CD4-positive, alpha-beta T cell treated with Interleukin-15 for 4 hours (primary cell): Measurements from ENCODE around the gene SKOR1.

Experiments
- DNase-seq: peaks from one replicate; pipeline ENCODE4 v3.0.0-alpha.2; 2020; ENCODE audit warnings: low spot score

SKOR1 gene

DNA sequence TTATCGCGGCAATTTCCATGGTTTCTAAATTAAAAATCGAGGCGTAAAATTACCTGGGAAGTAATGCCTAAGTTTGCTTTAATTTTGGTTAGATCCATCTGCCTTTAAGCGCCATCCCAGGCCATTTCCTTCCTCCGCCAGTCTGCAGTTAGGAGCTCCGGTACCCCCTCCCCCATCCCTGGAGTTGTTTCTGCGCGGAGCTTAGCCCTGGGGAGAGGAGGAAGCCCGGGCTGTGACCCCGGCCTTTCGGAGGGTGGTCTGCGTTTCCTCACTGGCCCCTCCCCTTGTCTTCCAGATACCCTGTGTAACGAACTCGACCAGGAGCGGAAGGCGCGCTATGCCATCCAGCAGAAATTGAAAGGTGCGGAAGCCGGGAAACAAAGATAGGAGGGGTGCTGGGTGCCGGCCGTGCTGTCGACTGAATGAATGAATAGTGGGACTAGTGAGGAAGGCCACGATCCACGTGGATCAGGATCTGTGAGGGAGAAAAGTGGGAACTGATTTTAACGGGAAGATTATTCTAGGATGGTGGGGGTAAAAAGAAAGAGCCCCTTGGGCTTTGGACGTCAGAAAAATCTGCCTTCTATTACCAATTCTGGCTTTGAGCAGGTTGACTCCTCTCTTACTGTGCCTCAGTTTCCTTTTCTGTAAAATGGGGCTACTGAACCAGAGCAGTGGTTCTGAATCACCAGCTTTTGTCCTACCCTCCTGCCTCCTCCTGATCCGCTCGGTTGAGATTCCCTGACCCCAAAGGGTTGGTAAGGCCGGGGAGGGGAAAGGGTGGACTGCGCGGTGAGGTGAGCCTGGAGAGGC, 7.8 kb downstream of the SKOR1 start:
- no peak for DNase-seq

- DNase-seq: peak; percentile 19
Measured at GRCh38 chr15:67833710-67834511, 8.6 kb downstream of the SKOR1 start.

DNA sequence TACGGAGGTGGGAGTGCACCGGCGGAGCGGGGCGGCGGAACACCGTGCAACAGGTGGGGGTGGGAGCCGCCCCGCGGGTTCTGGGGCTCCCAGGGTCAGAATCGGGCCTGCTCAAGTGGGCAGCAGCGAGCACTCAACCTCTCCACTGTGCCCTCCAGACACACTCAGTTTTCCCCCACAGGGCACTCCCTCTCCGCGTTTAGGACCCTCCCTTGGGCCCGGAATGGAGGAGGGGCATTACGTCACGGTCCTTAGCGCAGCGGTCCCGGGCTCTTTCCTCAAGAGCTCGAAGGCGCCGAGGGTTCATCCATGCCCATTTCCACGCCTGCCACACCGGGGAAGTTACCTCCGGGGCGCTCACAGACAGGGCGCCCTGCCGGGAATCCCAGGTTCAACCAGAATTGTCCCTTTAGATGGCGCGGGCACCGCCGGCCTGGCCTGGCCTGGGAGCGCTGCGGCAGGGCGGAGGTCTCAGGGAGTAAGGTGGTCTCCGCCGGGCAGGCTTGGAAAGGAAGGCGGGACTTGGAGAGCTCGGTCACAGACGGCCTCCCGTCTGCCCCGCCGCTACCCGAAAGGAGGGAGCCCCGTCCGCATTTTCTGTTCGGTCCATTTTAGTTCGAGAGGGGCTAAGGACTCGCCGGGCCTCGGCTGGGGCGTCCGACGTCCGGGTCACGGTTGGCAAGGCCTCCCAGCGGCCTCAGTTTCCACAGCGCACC, 9.4 kb downstream of the SKOR1 start:
- no peak for DNase-seq

- no peak for DNase-seq
Measured at GRCh38 chr15:67835297-67836133, 10.2 kb downstream of the SKOR1 start.

DNA sequence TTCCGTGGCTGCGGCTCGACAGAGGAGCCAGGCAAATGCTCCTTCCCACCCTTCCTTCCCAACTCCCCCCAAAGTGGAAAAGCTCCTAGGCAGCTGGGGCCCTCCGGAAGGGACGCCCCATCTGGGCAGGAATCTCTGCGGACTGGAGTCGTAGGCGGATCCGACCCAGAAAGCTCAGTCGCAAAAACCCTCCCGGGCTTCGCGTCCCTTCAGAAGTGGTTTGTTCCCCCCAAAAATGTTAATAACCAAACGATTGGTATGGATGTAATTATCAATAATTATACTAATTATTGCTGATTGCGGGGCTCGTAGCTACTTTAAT, 10.8 kb downstream of the SKOR1 start:
- DNase-seq: no peak

- DNase-seq: peak; percentile 58
Measured at GRCh38 chr15:67836477-67836876, 11.2 kb downstream of the SKOR1 start.

DNA sequence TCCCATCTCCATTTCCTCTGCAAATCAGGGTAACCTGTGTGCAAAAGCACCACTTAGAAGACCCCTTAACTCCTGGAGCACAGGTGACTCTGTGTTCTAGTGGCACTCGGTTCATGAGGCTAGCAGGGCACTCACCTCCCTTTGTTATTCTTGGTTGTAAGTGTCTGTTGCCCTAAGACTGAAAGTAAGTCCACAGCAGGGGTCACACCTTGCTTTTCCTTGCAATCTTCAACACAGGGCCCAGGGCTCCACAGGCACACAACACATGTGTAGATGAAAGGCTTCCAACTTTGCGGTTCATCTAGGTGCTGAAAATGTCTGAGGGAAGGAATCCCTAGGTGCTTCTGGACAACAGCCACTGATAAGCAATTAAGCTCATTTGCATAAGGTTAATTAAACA, 11.6 kb downstream of the SKOR1 start:
- no peak for DNase-seq

DNA sequence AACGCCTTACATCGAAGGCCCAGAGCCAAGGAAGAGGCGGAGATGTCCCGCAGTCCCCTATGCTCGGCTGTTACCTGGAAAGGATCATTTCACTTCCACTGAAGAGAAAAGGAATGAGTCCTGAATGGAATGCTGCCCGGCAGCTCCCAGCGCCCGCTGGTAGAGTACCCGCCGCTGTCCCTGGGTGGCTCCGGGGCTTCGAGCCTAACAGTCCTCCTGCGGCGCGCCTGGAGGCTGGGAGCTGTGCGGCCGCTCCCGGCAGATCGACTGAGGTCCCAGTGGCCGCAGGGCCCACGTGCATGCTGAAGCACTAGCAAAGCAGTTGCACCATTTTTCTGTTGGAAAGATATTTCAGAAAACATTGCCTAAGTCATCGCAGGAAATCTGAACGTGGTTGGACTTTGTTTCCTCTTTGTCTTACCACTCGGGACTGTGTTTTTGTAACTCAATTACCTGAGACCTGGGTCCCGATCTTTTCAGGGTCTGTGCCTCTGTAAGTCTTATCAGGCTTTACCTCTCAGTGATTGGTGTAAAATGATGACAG, 13.6 kb downstream of the SKOR1 start:
- no peak for DNase-seq

DNA sequence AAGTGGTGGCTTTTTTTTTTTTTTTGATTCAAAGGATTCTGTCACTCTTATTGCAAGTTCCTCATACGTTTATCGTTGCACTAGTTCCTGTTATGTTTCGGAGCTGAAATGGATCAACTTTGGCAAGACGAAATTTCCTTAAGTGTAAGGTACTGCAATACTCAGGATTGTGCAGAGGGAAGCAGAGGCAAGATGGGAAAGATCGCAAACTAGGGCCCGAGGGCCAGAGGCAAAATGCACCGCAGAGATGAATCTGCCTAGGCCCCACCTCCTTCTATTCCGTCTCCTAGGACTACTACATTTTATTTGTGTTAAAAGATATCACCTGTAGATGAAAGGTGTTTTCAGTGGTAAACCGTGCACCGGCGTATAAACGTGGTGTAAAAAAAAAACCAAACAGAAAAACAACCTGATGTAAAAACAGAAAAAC, 14.2 kb downstream of the SKOR1 start:
- no peak for DNase-seq

DNA sequence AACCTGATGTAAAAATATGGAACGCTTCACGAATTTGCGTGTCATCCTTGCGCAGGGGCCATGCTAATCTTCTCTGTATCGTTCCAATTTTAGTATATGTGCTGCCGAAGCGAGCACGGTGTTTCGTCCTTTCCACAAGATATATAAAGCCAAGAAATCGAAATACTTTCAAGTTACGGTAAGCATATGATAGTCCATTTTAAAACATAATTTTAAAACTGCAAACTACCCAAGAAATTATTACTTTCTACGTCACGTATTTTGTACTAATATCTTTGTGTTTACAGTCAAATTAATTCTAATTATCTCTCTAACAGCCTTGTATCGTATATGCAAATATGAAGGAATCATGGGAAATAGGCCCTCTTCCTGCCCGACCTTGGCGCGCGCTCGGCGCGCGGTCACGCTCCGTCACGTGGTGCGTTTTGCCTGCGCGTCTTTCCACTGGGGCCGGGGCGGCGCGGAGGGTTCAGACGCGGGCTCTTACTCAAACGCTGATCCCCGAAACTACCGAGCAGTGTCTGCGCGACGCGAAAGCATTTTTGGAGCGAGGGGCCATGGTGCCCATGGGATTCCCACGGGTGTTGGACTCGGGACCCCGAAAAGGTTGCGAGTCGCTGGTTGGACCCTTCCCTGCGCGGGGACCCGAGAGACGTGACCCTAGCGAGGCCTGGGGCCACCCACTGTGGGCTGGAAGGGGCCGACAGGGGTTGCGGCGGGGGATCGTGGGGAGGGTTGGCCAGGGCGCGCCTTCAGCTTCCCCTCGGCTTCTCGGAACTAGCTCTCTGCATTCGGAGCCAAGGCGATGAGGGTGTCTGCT, 14.8 kb downstream of the SKOR1 start, which contains the start of gene RNU6-1:
Gene RNU6-1, minus strand, starts transcription at position 117 of the 820 bp plus-strand sequence.
- DNase-seq: peak; percentile 96

GRCh38 chr15:67840749-67841512, 15.6 kb downstream of the SKOR1 start:
- DNase-seq: no peak

- no peak for DNase-seq
Measured at GRCh38 chr15:67841513-67841762, 16.1 kb downstream of the SKOR1 start.

GRCh38 chr15:67843092-67843501, 17.8 kb downstream of the SKOR1 start:
- DNase-seq: no peak

GRCh38 chr15:67843571-67844387, 18.5 kb downstream of the SKOR1 start:
- no peak for DNase-seq

DNA sequence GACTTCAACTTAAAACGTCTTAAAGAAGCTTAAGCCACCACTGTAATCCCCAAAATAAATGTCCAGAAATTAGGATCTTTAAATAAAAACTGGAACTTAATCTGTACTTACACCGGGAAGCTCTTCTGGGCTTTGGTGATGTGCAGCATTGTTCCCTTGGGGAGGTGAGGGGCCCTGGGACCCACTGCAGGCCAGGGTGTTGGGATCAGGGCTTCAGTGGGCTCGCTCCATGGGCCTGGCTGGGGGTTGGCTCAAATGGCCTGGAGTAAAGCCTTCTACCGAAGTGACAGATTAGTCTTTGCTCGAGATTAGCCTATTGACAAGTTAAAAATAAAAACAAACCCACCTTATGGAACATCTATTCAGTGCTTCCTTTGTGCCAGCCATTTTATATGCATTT, 20.7 kb downstream of the SKOR1 start:
- DNase-seq: no peak

- DNase-seq: no peak
Measured at GRCh38 chr15:67849538-67849937, 24.2 kb downstream of the SKOR1 start.

DNA sequence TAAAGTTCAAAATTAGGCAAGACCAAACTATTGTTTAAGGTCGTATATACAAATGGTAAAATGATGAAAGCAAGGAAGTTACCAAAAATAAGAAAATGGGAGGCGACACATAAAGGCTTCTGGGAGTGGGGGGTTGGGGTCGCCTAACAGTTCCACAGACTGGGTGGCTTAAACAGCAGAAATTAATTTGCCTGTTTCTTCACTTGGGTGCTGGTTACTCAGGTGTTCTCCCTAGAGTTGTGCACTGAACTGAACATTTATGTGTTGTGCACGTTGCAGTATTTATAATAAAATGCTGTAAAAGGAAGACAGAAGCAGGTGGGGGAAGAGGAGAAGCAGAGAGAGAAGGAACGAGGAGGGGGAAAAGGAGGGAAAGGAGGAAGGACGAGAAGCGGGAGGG, 25.0 kb downstream of the SKOR1 start:
- DNase-seq: no peak

GRCh38 chr15:67850994-67851571, 25.8 kb downstream of the SKOR1 start:
- DNase-seq: no peak

DNA sequence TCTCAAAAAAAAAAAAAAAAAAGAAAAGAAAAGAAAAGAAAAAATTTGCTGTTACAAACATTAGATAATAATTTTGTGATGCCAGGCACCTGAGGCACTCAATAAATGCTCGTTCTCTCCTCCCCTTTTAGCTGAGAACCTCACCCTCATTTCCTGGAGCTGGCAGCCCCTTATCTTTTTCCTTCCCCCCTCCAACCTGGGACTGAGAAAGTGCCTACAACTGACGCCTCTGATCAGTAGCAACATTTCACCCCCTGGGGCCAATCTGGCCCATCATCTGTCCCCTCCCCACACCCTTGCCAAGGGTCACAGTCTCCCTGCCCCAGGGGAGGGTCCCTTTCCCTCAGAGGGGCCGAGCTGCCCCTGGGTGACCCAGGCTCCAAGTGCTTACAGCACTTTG, 27.1 kb downstream of the SKOR1 start:
- DNase-seq: no peak
